GM19397 (cell line): ENCODE measurements around the gene FCN3.

Source experiments
- ATAC-seq: cut with Tn5 transposase; IDR thresholded peaks from one replicate; pipeline ENCODE4 v1.9.1; 2021; ENCODE audit warnings: mild to moderate bottlenecking, moderate library complexity; ENCODE audit not compliant: unreplicated experiment

The FCN3 gene

DNA sequence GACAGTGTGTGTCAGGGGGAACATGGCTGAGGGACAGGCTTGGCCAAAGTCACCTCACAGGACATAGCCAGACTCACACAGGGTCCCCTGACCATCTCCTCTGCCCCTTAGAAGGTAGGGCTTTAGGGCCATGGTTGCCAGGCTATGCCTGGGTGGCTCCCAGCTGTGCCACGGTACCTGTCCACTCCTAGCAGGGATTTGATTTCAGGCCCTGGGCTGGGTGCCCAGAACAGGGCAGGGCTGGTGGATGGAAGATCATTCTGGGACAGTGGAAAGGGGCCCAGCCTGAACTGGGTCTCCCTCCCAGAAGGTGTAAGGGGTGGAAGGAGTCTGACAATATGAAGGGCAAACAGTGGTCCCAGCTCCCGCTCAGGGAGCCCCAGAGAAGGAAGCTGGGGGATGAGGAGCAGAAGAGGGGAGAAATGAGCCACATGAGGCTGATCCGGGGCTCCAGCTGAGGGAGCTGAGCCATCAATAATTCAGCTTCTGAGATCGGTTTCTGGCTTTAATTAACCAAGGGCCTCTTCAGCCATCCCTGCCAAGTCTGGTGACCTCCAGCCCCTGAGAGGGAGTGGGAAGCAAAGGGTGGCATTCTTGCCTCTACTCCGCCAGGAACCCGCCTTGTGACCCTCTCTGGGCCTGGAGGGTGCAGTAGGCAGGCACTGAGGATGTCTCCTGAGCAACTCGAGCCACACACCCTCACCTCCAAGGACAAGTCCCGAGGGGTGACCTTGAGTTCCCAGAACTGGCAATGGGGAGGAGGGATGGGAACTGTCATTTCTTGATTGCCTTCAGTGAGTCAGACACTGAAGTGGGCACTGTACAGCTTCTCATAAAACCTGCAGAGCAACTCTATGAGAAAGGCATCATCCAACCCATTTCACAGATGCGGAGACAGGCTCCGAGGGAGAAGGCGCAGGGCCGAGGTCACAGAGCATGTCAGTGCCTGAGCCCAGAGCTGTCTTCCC is 6.4 kb upstream of the FCN3 start:
- ATAC-seq = no peak

DNA sequence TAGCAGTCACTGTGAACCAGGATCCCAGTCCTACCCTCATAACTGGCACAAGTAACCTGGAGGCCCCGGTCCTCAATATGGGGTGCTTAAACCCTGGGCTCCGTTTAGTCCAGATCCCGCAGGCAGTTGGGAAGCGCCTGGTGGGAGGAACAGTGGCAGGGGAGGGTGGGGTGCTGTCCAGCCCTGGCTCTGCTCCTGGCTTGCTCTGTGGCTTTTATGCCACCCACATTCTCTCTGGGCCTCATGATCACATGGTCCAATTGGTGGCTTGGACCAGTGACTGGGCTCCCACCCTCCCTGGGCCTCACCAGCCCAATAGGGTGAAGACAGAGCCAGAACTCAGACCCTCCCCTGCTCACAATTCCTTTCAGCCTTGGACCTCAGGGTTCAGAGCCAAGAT is 5.6 kb upstream of the FCN3 start:
- no peak for ATAC-seq

DNA sequence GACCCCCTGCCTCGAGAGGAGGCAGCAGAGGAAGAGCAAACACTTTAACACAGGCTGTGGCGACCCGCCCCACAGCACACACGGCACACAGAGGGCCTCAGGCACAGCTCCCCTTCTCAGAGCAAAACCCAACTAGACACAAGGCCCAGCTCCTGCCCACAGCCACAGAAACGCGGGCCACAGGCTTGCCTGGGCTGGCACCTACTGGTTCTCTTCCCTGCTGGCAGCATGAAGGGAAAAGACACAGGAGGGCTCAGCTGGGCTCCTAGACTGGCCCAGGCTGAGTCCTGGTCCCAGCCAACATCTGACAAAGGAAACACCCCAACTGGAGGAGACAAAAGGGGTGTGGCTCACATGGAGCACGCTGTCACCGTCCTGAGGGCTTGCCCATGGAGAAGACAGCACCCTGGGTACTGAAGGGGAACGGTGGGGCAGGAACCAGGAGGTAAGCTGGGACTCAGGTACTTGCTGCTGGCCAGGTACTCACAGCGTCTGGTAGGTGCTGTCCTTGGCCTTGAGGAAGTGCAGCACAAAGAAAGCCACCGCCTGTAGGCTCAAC is 5.0 kb upstream of the FCN3 start:
- no peak for ATAC-seq

DNA sequence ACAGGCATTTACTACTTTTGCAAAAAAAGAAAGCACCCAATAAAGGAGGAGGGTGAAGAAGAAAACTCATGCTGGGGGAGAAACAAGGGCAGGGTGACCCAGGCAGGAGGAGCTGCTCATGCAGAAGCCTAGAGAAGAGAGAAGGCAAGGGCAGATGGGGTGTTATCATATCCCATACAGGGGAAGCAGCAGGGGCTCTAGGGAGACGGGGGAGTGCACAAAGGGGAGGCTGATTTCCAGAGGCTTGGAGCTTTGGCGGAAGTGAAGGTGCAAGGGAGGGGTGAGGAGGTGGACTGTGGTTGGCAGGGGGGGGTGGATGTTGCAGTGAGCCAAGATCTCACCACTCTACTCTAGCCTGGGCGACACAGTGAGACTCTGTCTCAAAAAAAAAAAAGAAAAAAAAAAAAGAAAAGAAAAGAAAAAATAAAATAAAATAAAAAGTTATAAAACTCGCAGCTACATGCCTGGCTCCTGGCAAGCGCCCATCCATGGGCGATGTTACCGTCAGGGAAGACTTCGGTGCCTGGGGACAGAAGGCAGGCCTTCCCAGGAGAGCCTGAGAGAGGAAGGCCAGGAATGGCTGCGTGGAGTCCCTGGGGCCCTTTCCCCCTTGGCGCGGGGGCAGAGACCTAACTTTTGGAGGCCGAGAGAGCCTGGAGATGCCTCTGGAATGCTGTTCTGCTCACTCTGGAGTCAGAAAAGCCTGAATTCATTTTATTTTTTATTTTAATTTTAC is 3.3 kb upstream of the FCN3 start:
- ATAC-seq = no peak

DNA sequence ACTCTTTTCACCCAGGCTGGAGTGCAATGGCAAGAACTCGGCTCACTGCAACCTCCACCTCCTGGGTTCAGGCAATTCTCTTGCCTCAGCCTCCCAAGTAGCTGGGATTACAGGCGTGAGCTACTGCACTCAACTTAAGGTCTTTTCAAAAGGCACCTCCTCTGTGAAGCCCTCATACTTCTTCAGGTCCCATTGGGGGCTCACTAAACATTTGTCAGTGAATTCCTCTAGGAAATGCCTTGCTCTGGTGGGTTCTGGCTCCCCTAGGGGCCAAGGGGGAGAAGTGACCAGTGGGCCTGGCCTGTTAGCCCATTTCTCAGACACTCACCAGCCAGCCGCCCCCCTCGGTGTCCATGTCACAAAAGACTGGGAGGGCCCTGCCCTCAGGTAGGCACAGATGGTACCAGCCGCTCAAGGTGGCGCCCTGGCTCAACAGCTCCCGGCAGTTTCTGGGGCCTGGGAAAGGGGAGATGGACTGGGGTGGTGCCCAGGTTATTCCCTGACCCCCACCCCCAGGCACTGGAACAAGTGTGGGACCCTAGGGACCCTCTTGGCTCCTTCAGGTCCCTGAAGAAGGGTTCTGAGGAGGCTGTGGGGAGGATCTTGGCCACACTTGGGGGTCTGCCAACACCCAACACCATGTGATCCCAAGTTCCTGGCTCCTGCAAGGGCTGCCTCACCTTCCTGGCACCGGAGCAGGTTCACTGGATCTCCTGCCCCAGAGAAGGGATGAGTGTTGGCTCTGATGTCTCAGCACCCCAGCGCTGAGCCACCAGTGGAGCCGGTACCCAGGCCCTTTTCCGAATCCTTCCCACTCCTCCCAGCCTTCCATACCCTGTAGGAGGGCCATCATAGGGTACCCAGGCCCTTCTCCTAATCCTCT is 1.6 kb downstream of the FCN3 start:
- no peak for ATAC-seq

DNA sequence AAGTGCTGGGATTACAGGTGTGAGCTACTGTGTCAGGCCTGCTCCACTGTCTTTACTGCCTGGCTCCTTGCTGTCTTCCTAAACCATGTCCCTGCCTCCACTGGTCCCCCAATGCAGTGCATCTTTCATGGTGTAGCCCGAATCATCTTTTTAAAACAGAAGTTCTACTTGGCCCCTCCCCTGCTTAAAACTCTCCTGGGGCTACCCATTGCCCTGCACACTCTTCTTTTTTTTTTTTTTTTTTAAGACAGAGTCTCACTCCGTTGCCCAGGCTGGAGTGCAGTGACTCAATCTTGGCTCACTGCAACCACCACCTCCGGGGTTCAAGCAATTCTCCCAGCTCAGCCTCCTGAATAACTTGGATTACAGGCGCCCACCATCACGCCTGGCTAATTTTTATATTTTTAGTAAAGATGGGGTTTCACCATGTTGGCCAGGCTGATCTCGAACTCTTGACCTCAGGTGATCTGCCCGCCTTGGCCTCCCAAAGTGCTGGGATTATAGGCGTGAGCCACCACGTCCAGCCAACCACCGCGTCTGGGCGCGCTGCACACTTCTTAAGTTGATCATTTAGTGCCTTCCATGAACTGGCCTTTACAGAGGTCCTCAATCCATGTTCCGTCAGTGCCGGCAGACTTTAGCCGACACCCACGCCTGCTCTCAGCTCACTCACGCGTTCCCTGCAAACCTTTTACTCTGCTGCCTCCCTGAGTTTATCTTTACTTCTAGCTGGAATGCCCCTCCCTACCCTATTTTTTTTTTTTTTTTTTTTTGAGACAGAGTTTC is 2.4 kb downstream of the FCN3 start:
- no peak for ATAC-seq

DNA sequence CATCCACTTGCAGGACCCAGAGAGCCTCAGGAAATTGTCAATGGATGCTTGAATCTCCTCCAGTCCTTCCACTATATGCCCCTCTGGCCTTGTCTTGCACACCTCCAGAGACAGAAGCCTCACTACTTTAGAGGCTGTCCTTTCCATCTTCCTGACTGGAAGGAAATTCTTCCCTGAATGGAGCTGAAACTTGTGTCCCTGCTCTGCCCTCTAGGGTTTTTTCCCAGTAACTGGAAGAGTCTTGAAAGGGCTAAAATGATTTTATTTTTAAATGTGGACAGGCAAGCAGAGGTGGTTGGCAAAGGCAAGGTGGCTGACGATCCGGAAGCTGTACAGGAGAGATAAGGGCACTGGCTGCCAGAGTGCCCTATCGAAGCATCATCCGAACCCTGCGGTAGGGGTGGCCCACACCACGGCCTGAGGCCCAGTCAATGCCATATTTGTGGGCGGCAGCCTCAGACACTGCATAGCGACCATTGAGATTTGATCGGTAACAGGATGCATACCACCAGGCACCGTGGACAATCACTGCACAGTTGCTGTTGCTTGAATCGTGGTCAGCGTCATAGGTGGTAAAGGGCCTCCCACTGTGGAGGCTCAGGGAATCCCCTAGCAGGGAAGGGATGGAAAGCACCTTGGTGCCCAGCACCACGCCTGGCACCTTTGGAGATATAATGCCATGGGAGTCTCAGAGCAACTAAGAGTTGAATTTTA is 5.6 kb downstream of the FCN3 start:
- ATAC-seq = no peak

DNA sequence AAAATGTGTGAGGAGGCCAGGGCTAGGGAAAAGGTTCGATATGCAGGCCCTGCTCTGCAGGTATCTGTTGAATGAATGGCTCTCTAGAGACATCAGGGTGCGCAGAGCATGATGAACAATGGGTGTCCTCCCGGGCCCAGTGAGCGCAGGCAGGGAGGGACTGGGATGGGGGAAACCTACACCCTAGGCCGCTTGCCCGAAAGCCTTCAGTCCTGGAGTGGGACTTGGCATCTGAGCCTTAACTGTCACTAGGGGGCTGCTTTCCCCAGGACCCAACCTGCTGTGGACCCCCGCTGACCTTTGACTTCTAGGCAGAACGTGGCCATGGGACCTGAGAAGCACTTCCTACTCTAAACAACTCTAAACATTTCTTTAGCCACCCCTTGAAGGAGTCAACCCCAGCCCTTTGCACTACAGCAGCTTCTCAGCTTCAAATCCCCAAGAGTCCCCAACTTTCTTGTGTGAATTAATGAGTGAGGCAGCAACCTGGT is 7.4 kb downstream of the FCN3 start:
- ATAC-seq = no peak

DNA sequence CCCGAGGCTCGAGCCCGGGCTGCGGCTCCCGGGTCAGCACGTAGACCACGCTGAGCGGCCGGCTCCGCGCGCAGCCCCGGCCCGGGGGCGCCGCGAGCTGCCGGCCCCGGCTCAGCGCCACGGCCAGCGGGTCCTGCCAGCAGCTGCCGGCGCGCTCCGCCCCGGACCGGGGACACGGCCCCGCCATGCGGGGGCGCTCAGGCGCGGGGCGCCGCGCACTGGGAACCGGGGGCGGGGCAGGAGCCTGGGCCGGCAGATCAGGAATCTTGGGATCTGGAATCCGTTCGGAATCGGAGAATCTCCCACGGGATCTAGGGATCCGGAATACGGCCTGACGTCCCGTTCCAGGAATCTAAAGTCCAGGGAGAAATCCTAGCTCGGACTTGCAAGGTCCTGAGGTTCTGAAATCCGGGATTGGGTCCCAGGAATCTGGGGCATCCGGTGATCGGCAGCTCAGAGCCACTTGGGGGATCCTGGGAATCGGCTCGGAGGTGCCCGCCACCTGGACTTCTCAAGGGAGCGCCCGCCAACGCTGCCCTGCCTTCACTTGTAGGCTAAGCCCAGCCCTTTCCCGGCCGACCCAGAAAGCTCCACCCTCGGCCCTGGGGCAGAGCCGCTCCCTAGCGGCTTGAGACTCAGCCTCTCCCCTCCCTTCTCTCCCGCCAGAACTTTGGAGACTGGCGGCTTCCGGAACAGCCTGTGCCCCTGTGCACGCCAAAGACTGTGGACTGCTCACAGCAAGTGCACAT is 8.0 kb downstream of the FCN3 start, which contains the start of gene MAP3K6:
MAP3K6 (minus strand) TSS at position 551 of the 749 bp plus-strand sequence; CDS start at position 187, 364 bp downstream.
- ATAC-seq = peak; percentile 33

DNA sequence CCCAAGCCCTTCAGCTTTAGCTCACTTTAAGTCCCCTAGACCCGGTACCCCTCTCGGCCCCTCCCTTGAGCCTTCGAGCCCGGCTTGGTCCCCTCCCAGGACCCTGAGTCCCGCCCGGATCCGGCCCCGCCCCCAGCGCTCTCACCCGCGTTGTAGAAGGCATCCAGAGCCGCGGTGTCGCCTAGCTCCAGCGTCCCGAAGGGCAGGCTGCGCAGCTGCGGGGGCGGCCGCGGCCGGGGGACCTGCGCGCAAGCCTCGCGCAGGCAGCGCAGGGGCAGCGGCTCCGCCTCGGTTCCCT is 8.6 kb downstream of the FCN3 start:
- ATAC-seq = peak; percentile 48

DNA sequence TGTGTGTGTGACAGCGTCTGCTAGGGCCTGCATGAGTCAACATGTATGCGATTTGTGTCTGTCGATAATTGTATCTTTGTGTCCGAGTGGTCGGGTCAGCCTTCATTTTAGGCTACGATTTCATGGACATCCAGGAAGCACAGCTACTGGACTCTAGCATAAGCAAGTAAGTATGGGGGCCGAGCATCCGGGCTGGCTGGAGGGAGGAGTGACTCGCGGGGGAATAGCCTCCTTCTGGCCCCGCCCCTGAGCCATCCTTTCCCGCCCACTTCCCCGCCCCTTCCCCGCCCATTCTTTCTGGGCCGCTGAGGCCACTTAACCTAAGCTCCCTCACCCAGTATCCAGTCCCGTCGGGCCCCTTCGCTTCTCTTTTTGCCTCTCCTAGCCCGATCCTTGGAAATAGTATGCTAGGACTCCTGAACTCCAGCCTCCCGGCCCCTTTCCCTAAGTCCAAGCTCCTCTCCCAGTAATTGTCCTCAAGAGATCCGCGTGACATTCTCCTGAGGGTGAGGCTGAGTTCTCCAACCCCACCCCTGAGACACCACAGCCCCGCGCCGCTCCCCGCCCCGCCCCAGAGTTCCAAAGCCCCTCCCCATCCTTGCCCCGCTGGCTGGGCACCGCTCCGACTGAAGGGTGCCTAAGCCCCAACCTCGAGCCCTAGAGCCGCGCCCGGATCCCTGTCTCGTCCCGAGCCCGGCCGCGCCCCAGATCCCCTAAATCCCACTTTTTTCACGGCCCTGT is 9.1 kb downstream of the FCN3 start:
- ATAC-seq = peak; percentile 43

DNA sequence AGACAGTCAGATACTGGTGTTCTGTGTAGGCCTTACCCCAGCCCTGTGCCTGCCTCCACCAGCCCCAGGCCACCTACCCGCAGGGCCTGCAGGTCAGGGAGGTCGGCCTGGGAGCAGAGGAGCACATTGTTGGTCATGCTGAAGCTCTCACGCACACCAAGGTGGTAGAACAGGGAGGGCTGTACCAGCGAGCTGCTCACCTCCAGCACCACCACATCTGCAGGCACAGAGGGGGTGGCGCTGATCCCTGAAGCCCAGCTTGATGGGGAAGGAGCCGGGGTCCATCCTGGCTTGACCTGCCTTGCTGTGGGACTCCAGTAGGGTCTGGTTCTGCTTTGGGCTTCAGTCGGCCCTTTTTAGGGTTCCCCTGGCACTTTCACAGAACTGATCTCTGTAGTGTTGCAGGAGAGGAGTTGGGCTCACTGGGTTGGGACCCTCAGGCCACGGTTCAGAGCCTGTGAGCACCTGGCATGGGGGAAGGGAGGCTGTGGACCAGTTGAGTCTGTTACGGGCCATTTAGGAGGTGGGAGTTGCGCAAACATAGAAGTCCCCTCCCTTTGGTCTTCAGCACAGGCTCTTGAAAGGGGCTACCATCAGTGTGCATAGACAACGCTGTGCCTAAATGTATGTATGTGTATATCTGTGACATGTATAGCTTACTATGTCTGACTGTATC is 9.8 kb downstream of the FCN3 start:
- ATAC-seq = no peak

DNA sequence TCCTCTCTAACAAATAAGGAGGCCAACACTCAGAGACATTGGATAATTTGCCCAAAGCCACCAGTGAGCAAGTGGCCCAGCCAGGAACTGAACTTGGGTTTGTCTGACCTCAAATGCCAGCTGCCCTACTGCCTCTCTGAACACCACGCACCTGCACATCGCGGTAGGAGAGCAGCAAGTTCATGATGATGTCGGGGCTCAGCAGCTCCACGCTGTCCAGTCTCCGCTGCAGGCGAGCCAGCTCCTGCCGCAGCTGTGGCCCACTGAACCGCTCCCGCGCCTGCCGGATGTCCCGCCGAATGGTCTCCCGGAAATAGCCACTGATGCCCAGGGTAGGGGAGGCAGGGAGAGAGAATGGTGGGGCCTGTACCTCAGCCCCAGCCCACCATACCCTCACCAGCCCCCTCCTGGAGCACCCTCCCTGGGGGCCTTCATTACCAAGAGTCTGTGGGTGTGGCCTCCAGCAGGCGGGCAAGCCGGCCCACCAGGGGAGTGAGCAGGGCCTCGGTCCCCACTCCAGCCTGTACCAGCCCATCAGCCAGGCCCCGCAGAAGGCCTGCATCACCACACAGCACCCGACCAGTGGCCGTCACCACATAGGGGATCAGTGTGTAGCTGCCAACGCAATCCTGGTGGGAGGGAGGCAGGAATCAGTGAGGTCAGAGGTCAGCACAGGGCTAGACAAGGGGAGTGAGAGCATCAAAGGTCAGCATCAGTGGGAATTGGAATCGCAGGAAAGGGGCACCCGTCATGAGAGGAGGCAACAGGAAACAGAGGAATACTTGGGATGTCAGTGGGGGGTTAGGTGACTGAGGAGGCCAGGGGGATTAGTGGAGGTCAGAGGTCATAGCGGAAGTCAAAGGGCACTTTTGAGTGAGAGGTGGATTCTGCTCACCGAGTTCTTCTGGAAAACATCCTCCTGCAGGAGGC is 10.6 kb downstream of the FCN3 start:
- ATAC-seq = no peak

DNA sequence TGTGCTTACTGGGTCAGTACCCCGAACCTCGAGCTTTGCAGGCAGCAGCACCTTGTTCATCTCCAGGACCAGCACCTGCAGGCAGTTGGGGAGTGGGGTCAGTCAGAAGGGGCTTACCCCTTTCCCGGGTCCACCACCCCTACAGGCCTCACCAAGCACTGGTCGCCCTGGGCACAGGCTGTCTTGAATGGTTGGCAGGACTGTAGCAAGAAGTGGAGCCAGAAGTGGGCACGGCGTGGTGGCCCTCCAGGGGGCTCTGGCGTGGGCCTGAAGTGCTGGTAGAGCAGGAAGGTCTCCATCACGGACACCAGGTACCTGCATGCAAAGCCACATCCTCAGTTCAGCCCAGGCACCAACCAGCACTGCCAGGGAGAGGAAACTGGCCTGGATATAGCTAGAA is 13.1 kb downstream of the FCN3 start:
- ATAC-seq = no peak

DNA sequence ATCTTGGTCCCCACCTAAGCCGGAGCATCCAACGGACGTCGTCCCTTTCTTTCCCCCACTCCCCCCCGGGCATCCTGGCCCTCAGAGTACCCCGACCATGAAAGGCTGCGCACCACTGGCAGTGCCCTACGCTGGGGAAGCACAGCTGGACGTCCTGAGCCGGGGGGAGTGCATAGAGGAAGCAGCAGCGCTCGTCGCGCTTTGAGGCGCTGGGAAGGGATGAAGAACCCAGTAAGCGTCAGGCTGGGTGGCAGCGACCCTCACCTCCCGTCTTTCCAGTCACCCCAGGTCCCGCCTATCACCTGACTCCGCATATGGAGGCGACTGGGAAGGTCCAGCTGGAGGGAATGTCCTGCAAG is 13.6 kb downstream of the FCN3 start:
- ATAC-seq = no peak
